PC-9 (cell line): ENCODE results near the gene ZNF217. TPM values are rescaled to one million over a fixed set of nuclear protein-coding genes. Genes with fewer than 3 reads are reported as not detected.
"Not testable (repeated sequence)": the region's sequence is repeated elsewhere in the genome, so short reads cannot be mapped to it uniquely, and the experiment has no call there.

ENCODE experiments used
- BruUV-seq: library from RNA; stranded (reverse); fragments of 400-500 nt; replicated peaks from 2 replicates; lab custom pipeline; 2021; lab: Mats Ljungman, UMichigan
- CTCF ChIA-PET: fragments of 300-600 bp; sonication (Branson Sonifier 250); formaldehyde crosslinking; loops from one replicate; lab custom pipeline; 2022; ENCODE audit warnings: antibody characterized with exemption; lab: Charles Lee
- POLR2A ChIA-PET: fragments of 300-600 bp; sonication (Branson Sonifier 250); formaldehyde crosslinking; loops from one replicate; lab custom pipeline; 2022; ENCODE audit warnings: antibody characterized with exemption; ENCODE audit not compliant: unreplicated experiment; lab: Charles Lee
- DNase-seq, 2 experiments: peaks; one replicate each; pipeline versions ENCODE4 v3.0.0 to v3.0.0-alpha.2; 2015 to 2022; ENCODE audit warnings: mixed read lengths in 1 of 2
- H2AFZ ChIP-seq: fragments of 200-600 bp; sonication (generic); 2 replicates; pipeline ENCODE4 v1.8.1; 2017; ENCODE audit warnings: antibody characterized with exemption
- H3F3A ChIP-seq: fragments of 200-600 bp; sonication (generic); 2 replicates; pipeline ENCODE4 v1.8.1; 2017; ENCODE audit warnings: antibody characterized with exemption, mild to moderate bottlenecking, low read depth; ENCODE audit not compliant: insufficient read depth
- H3K27ac ChIP-seq: fragments of 200-600 bp; sonication (generic); 2 replicates; pipeline ENCODE4 v1.6.1; 2016; ENCODE audit warnings: mixed run types
- H3K27me3 ChIP-seq: fragments of 200-600 bp; sonication (generic); 2 replicates; pipeline ENCODE4 v1.6.1; 2016; ENCODE audit warnings: low read depth, mixed run types; ENCODE audit not compliant: insufficient read depth
- H3K36me3 ChIP-seq: fragments of 200-600 bp; sonication (generic); 2 replicates; pipeline ENCODE4 v1.6.1; 2016; ENCODE audit warnings: low read depth, mixed run types
- H3K4me1 ChIP-seq: fragments of 200-600 bp; sonication (generic); replicated peaks from 2 replicates; pipeline ENCODE4 v1.6.1; 2016; ENCODE audit warnings: mixed run types; ENCODE audit not compliant: insufficient read depth
- H3K4me2 ChIP-seq: fragments of 200-600 bp; sonication (generic); 2 replicates; pipeline ENCODE4 v1.6.1; 2017; ENCODE audit warnings: mixed run types
- H3K4me3 ChIP-seq: fragments of 200-600 bp; sonication (generic); 2 replicates; pipeline ENCODE4 v1.6.1; 2016; ENCODE audit warnings: mixed run types
- H3K79me2 ChIP-seq: fragments of 200-600 bp; sonication (generic); 2 replicates; pipeline ENCODE4 v1.6.1; 2017; ENCODE audit warnings: low read depth, mixed run types
- H3K9me2 ChIP-seq: fragments of 200-600 bp; sonication (generic); 2 replicates; pipeline ENCODE4 v1.8.1; 2017; ENCODE audit warnings: mild to moderate bottlenecking; ENCODE audit not compliant: insufficient read depth
- H3K9me3 ChIP-seq: fragments of 200-600 bp; sonication (generic); 2 replicates; pipeline ENCODE4 v1.8.1; 2016; ENCODE audit warnings: low read depth; ENCODE audit not compliant: insufficient read depth
- H4K20me1 ChIP-seq: fragments of 200-600 bp; sonication (generic); 2 replicates; pipeline ENCODE4 v1.8.1; 2017; ENCODE audit not compliant: insufficient read depth
- EZH2 ChIP-seq: fragments of 200-600 bp; sonication (generic); IDR thresholded peaks from 2 replicates; pipeline ENCODE4 v1.8.0; 2017; ENCODE audit warnings: antibody characterized with exemption, low read depth
- intact Hi-C: fragments of 100-400 bp; cut with micrococcal nuclease; formaldehyde crosslinking; loops from one replicate; pipeline ENCODE4 v1.10.0; 2022; ENCODE audit not compliant: unreplicated experiment
- total RNA-seq: library from RNA; stranded (reverse); gene quantifications from 2 replicates; pipeline ENCODE4 v1.2.3, GENCODE V29; 2021
- TF ChIP-seq, protein P1 (sequence below): fragments of 200-600 bp; sonication (generic); conservative IDR thresholded peaks from 2 replicates; pipeline ENCODE4 v1.6.1; 2017; ENCODE audit warnings: mixed run types, antibody characterized with exemption, mild to moderate bottlenecking, moderate library complexity

The ZNF217 gene
- total RNA-seq, 1 experiment from 2014 or later = 63.8 TPM

DNA sequence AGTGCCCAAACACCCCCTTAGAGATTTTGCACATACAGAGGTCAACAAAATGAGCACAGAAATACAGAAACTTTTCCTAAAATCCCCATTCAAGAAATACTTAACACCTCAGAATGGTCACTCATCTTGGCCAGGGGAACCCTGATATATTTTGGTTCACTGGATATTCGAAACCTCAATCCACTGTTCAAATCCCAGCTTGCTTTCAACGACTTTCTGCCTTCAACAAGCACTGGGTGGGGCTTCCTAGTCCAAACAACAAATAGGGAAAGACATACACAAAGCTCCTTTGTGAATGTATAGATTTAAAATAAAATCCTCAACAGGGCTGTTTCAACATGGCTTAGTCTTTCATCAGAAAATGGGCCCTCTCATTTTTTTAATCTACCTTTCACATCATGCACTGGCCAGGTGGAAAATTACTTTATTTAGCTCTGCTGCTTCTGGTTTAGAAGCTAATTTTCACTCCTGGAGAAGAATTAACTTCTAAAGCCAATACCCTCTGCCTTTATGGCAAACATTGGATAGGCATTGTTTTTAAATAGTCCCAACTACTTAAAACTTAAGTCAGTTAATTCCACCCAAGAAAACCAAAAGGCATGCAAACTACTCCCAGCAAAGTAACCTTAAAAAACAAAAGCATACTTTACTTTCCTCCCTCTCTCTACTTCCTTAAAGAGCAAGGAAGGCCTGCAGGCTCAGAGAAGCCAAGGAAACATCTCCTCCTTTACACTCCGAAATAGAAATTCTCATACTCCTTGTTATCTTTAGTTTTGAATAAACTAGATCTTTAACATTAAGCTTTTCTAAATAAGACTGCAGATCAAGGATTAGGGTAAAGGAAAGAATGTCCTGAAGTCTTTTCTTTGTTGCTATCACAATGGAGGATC, 9.7 kb downstream of the ZNF217 start:
- H3K4me1 ChIP-seq = peaks cover 99% of the 10 kb centered on the region
- H3K36me3 ChIP-seq = peaks cover 54% of the 10 kb centered on the region
- H3K27me3 ChIP-seq, H3K9me3 ChIP-seq, H3K9me2 ChIP-seq, BruUV-seq, H4K20me1 ChIP-seq, CTCF ChIA-PET, H2AFZ ChIP-seq, DNase-seq: not testable (repeated sequence)
- intact Hi-C loops = loop anchor here (1.0 kb wide), 1 partner anchor 243 kb away; no protein-coding TSS in a partner anchor
- H3K4me3 ChIP-seq = peak overlapping the region; percentile 18; the same call in 1 of the 2 replicates
- peaks cover 65% of the 10 kb centered on the region for H3F3A ChIP-seq
- peak overlapping the region; percentile 91 for H3K27ac ChIP-seq
- H3K79me2 ChIP-seq = peaks cover 99% of the 10 kb centered on the region
- H3K4me2 ChIP-seq = peak overlapping the region; percentile 63
- POLR2A ChIA-PET = interaction anchor here (0.6 kb wide), 1 partner anchor 39 kb away, joined by 4 read pairs; no protein-coding TSS in a partner anchor

DNA sequence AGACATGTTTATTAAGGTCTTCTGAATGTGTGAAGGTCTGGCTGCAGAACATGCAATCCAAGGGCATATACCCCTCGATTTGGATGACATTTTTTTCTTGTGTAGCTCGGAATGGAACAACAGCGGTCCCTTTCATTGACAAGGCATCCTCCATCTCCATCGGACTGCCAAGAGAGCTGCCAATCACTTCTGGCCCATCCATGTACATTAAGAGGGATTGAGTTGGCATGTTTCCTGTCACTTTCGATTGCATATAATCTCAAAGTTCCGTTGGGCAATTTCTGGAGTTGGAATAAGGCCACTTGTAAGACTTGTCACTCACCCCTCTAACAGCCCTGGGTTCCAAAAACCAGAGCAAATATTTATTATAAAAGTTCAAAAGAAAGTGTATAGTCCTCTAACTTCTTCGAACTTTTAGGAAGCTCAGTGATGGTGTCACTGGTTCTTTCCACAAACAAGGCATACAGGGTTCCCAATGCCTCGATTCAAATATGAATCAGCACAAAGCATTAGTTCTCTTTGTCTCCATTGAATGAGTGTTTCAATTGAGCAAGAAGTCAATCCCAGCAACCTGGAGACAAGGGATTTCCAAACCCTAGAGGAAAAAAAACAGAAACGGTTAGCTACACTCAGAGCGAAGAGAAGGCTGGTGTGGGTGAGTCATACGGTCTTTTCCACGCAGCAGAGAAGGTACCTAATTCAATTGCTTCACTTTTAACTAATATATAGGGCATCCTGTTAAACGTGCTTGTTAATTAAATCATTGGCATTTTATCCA, 10.9 kb downstream of the ZNF217 start:
- no peaks in the 10 kb centered on the region for H4K20me1 ChIP-seq
- intact Hi-C loops = loop anchor here (1.0 kb wide), 1 partner anchor 245 kb away; no protein-coding TSS in a partner anchor
- H3K79me2 ChIP-seq = peaks cover 99% of the 10 kb centered on the region
- TF ChIP-seq, protein P1, sequence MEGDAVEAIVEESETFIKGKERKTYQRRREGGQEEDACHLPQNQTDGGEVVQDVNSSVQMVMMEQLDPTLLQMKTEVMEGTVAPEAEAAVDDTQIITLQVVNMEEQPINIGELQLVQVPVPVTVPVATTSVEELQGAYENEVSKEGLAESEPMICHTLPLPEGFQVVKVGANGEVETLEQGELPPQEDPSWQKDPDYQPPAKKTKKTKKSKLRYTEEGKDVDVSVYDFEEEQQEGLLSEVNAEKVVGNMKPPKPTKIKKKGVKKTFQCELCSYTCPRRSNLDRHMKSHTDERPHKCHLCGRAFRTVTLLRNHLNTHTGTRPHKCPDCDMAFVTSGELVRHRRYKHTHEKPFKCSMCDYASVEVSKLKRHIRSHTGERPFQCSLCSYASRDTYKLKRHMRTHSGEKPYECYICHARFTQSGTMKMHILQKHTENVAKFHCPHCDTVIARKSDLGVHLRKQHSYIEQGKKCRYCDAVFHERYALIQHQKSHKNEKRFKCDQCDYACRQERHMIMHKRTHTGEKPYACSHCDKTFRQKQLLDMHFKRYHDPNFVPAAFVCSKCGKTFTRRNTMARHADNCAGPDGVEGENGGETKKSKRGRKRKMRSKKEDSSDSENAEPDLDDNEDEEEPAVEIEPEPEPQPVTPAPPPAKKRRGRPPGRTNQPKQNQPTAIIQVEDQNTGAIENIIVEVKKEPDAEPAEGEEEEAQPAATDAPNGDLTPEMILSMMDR = no peak
- no peak for TF ChIP-seq EZH2
- no peaks in the 10 kb centered on the region for H3K27me3 ChIP-seq
- peaks cover 65% of the 10 kb centered on the region for H3F3A ChIP-seq
- ChIA-PET POLR2A (interaction anchor here (0.5 to 0.6 kb wide), 3 partner anchors 40 to 585 kb away, joined by 4 to 5 read pairs (median 5); no protein-coding TSS in a partner anchor), CTCF (no interaction called here)
- peak overlapping the region; percentile 18 for H3K4me3 ChIP-seq
- H3K9me3 ChIP-seq = no peaks in the 10 kb centered on the region
- peaks cover 99% of the 10 kb centered on the region for H3K4me1 ChIP-seq
- peak overlapping the region; percentile 91 for H3K27ac ChIP-seq
- peaks cover 64% of the 10 kb centered on the region for H3K36me3 ChIP-seq
- no TSS peak for BruUV-seq
- peak overlapping the region; percentile 63 for H3K4me2 ChIP-seq
- H3K9me2 ChIP-seq = no peaks in the 10 kb centered on the region
- DNase-seq = peak; percentile 36 to 97
- no peak overlapping the region for H2AFZ ChIP-seq

DNA sequence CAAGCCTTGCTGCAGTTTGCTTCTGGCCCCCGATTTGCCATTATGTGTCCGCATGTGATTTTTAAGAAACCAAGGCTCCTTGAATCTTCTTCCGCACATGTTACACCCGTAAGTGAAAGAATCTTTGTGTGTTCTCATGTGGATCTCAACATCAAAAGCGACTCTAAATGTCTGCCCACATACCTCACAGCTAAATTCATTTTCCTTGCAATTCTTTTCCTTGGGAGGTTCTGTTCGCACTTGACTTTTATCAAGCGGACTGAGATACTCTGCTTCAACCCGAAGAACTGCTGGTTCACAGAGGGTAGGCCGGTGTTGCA, 11.4 kb downstream of the ZNF217 start:
- H3K9me2 ChIP-seq = no peaks in the 10 kb centered on the region
- no peak for TF ChIP-seq EZH2
- TF ChIP-seq, protein P1 = no peak
- H3K36me3 ChIP-seq = peaks cover 68% of the 10 kb centered on the region
- intact Hi-C loops = no loop called here
- H3K27ac ChIP-seq = peak overlapping the region; percentile 91
- H3K4me2 ChIP-seq = peak overlapping the region; percentile 63
- H4K20me1 ChIP-seq = no peaks in the 10 kb centered on the region
- no peaks in the 10 kb centered on the region for H3K27me3 ChIP-seq
- no peak for DNase-seq
- ChIA-PET POLR2A (no interaction called here), CTCF (no interaction called here)
- H3K79me2 ChIP-seq = peaks cover 99% of the 10 kb centered on the region
- H3K9me3 ChIP-seq = no peaks in the 10 kb centered on the region
- no peak overlapping the region for H2AFZ ChIP-seq
- H3K4me3 ChIP-seq = 0 out of 2 replicates have a peak overlapping the region, but pooled peaks have one; percentile 16
- peaks cover 99% of the 10 kb centered on the region for H3K4me1 ChIP-seq
- no TSS peak for BruUV-seq
- H3F3A ChIP-seq = peaks cover 65% of the 10 kb centered on the region
